IMR-90 (cell line): ENCODE measurements around the gene ST6GALNAC3.

Experiments used
- BHLHE40 ChIP-seq: fragments of 150-350 bp; IDR thresholded peaks from 2 replicates; pipeline ENCODE4 v1.6.1; 2016; ENCODE audit warnings: mild to moderate bottlenecking, low read depth, low read length
- CTCF ChIP-seq: conservative IDR thresholded peaks from 2 replicates; pipeline ENCODE4 v1.5.1; 2012; ENCODE audit warnings: mild to moderate bottlenecking, low read depth, low read length, improper control_type of control experiment

- TF ChIP-seq CTCF (no peak), BHLHE40 (no peak)
Measured at GRCh38 chr1:76176000-76176399, 101.5 kb downstream of the ST6GALNAC3 start.
